HG03060 (cell line): ENCODE data around the gene RNF183.
"Not testable (repeated sequence)": the region's sequence is repeated elsewhere in the genome, so short reads cannot be mapped to it uniquely, and the experiment has no call there.

ENCODE experiments used
- ATAC-seq: cut with Tn5 transposase; IDR thresholded peaks from one replicate; pipeline ENCODE4 v1.9.1; 2021; ENCODE audit warnings: low read depth, moderate number of reproducible peaks; ENCODE audit not compliant: unreplicated experiment

The RNF183 gene

GRCh38 chr9:113317777-113318176 is 14.6 kb upstream of the RNF183 start:
- no peak for ATAC-seq

- no peak for ATAC-seq
These were observed 12.9 kb upstream of the RNF183 start for GRCh38 chr9:113316030-113316429.

- no peak for ATAC-seq
These were observed 12.1 kb upstream of the RNF183 start for GRCh38 chr9:113315231-113315630.

- ATAC-seq: no peak
These were observed 10.1 kb upstream of the RNF183 start for GRCh38 chr9:113313261-113313660.

GRCh38 chr9:113311961-113312360 is 8.8 kb upstream of the RNF183 start:
- ATAC-seq: no peak

GRCh38 chr9:113310538-113310937 is 7.4 kb upstream of the RNF183 start:
- ATAC-seq: no peak

GRCh38 chr9:113309204-113309813 is 6.1 kb upstream of the RNF183 start:
- ATAC-seq: no peak

GRCh38 chr9:113307396-113307975 is 4.3 kb upstream of the RNF183 start:
- ATAC-seq: no peak

- ATAC-seq: no peak
These were observed 3.4 kb upstream of the RNF183 start for GRCh38 chr9:113306566-113306965.

- ATAC-seq: no peak
These were observed 1.6 kb downstream of the RNF183 start for GRCh38 chr9:113301548-113301947.

- ATAC-seq: no peak
These were observed 3.3 kb downstream of the RNF183 start for GRCh38 chr9:113299800-113300292.

GRCh38 chr9:113298924-113299770 is 4.0 kb downstream of the RNF183 start:
- ATAC-seq: no peak

GRCh38 chr9:113298311-113298710 is 4.9 kb downstream of the RNF183 start:
- no peak for ATAC-seq

GRCh38 chr9:113296796-113297558 is 6.2 kb downstream of the RNF183 start:
- ATAC-seq: no peak

- not testable (repeated sequence) for ATAC-seq
These were observed 6.9 kb downstream of the RNF183 start for GRCh38 chr9:113296247-113296646.

- no peak for ATAC-seq
These were observed 9.8 kb downstream of the RNF183 start for GRCh38 chr9:113293285-113293878.

GRCh38 chr9:113290052-113290607 is 13.0 kb downstream of the RNF183 start:
- ATAC-seq: no peak

- ATAC-seq: no peak
These were observed 14.1 kb downstream of the RNF183 start for GRCh38 chr9:113289091-113289490.

GRCh38 chr9:113281356-113281755 is 21.8 kb downstream of the RNF183 start:
- ATAC-seq: no peak

GRCh38 chr9:113278840-113279239 is 24.3 kb downstream of the RNF183 start:
- ATAC-seq: no peak
